ENCODE data around the gene SERPINA6. TPM values are rescaled to one million over a fixed set of nuclear protein-coding genes. Genes with fewer than 3 reads are reported as not detected.

Gene SERPINA6
- total RNA-seq, 4 donors from 2014 or later = 1.5 TPM; not detected in 3

Other genes with a start within 250 kb of the SERPINA6 start
- 100 to 1,000 TPM; 106 to 215 (median 147) TPM for gene DDX24, start 242.1 kb downstream of the SERPINA6 start, total RNA-seq
- gene IFI27L1, start 242.0 kb downstream of the SERPINA6 start, total RNA-seq = 10 to 100 TPM in 3 of 4 donors, 1 to 10 TPM in 1; 9.2 to 28.6 (median 13.1) TPM
- gene IFI27, start 212.6 kb downstream of the SERPINA6 start, total RNA-seq = 1,000 to 10,000 TPM in 1 of 4 donors, 100 to 1,000 TPM in 3; 285 to 1,264 (median 308) TPM
- 100 to 1,000 TPM in 1 of 4 donors, 10 to 100 TPM in 3; 43.2 to 109 (median 47.7) TPM for gene IFI27L2, start 193.7 kb downstream of the SERPINA6 start, total RNA-seq
- 1 to 10 TPM in 2 of 4 donors, under 1 TPM in 2; 0.25 to 2.0 (median 1.1) TPM for gene PPP4R4, start 149.0 kb downstream of the SERPINA6 start, total RNA-seq
- gene SERPINA10, start 30.1 kb downstream of the SERPINA6 start, total RNA-seq = not detected
- gene SERPINA2, start 43.4 kb upstream of the SERPINA6 start, total RNA-seq = not detected
- 10 to 100 TPM in 3 of 4 donors, 1 to 10 TPM in 1; 2.8 to 92.4 (median 13.2) TPM for gene SERPINA1, start 65.3 kb upstream of the SERPINA6 start, total RNA-seq
- gene SERPINA11, start 129.5 kb upstream of the SERPINA6 start, total RNA-seq = not detected
- gene SERPINA9, start 152.9 kb upstream of the SERPINA6 start, total RNA-seq = not detected
- gene SERPINA12, start 186.1 kb upstream of the SERPINA6 start, total RNA-seq = not detected
- gene SERPINA4, start 238.1 kb upstream of the SERPINA6 start, total RNA-seq = not detected